NB4 (cell line): ENCODE results near the gene SCN2B.
"Not testable (repeated sequence)": the region's sequence is repeated elsewhere in the genome, so short reads cannot be mapped to it uniquely, and the experiment has no call there.

Experiments used
- DNase-seq: peaks from one replicate; pipeline ENCODE4 v3.0.0; 2010; ENCODE audit warnings: low read depth
- H3K4me3 ChIP-seq: one replicate; pipeline ENCODE4 v1.5.1; 2011; ENCODE audit warnings: mild to moderate bottlenecking, low read depth, low read length, moderate library complexity
- CTCF ChIP-seq: IDR thresholded peaks from one replicate; pipeline ENCODE4 v1.5.1; 2012; ENCODE audit warnings: low read depth, low read length
- MAX ChIP-seq: IDR thresholded peaks from 2 replicates; pipeline ENCODE4 v1.6.1; 2011; ENCODE audit warnings: low read depth, low read length
- MYC ChIP-seq: IDR thresholded peaks from 2 replicates; pipeline ENCODE4 v1.6.1; 2011; ENCODE audit warnings: low read depth, low read length
- POLR2A ChIP-seq: IDR thresholded peaks from 2 replicates; pipeline ENCODE4 v1.6.1; 2011; ENCODE audit warnings: mild to moderate bottlenecking; ENCODE audit not compliant: insufficient read length; ENCODE audit errors: extremely low read depth

SCN2B gene

GRCh38 chr11:118186346-118187107 is 10.1 kb upstream of the SCN2B start:
- no peak for TF ChIP-seq CTCF
- no peak for TF ChIP-seq MYC
- TF ChIP-seq POLR2A, result no peak
- no peak for TF ChIP-seq MAX
- no peak overlapping the region for H3K4me3 ChIP-seq
- DNase-seq, result peak; percentile 60

GRCh38 chr11:118184784-118185579 is 8.5 kb upstream of the SCN2B start:
- peak; percentile 53 for DNase-seq
- TF ChIP-seq MAX, result no peak
- TF ChIP-seq MYC, result no peak
- no peak for TF ChIP-seq CTCF
- TF ChIP-seq POLR2A, result no peak
- H3K4me3 ChIP-seq, result no peak overlapping the region

GRCh38 chr11:118183691-118184090 is 7.3 kb upstream of the SCN2B start:
- not testable (repeated sequence) for H3K4me3 ChIP-seq, DNase-seq

GRCh38 chr11:118180300-118180703 is 3.9 kb upstream of the SCN2B start:
- no peak for DNase-seq
- no peak overlapping the region for H3K4me3 ChIP-seq
- TF ChIP-seq CTCF (no peak), MAX (no peak), MYC (no peak), POLR2A (no peak)

- TF ChIP-seq MYC, result no peak
- no peak for TF ChIP-seq MAX
- TF ChIP-seq POLR2A, result no peak
- no peak for TF ChIP-seq CTCF
- DNase-seq, result no peak
- H3K4me3 ChIP-seq, result no peak overlapping the region
Measured at GRCh38 chr11:118176778-118177134, 317 bp upstream of the SCN2B start.
